Mesothelial cell of epicardium (in vitro differentiated cells): Measurements from ENCODE around the gene TBX21. TPM values are rescaled to one million over a fixed set of nuclear protein-coding genes. Genes with fewer than 3 reads are reported as not detected.

Source experiments
- DNase-seq, 2 experiments: peaks; one replicate each; pipeline ENCODE4 v3.0.0; 2021; ENCODE audit warnings: low spot score in 2 of 2; ENCODE audit not compliant: unreplicated experiment in 2 of 2
- H3K27ac Mint-ChIP-seq: 2 replicates; pipeline ENCODE4 v1.8.0; 2021; ENCODE audit warnings: mixed read lengths
- H3K27me3 Mint-ChIP-seq: 2 replicates; pipeline ENCODE4 v1.8.0; 2021; ENCODE audit warnings: low read depth, mixed read lengths
- H3K36me3 Mint-ChIP-seq: 2 replicates; pipeline ENCODE4 v1.8.0; 2021; ENCODE audit warnings: mixed read lengths
- H3K4me1 Mint-ChIP-seq: 2 replicates; pipeline ENCODE4 v1.8.0; 2021; ENCODE audit warnings: mixed read lengths
- H3K4me3 Mint-ChIP-seq: 2 replicates; pipeline ENCODE4 v1.8.0; 2021; ENCODE audit warnings: mild to moderate bottlenecking, moderate library complexity, mixed read lengths
- H3K9me3 Mint-ChIP-seq: 2 replicates; pipeline ENCODE4 v1.8.0; 2021; ENCODE audit warnings: mixed read lengths
- total RNA-seq: library from RNA; stranded (reverse); gene quantifications from 3 replicates; pipeline ENCODE4 v1.2.1, GENCODE V29; 2021
- TF ChIP-seq, protein P1 (sequence below): fragments of 200-600 bp; sonication (generic); IDR thresholded peaks from one replicate; pipeline ENCODE4 v1.5.0; 2021; ENCODE audit warnings: antibody characterized with exemption; ENCODE audit not compliant: unreplicated experiment

TBX21 gene
- total RNA-seq, 1 donor from 2014 or later, result not detected

DNA sequence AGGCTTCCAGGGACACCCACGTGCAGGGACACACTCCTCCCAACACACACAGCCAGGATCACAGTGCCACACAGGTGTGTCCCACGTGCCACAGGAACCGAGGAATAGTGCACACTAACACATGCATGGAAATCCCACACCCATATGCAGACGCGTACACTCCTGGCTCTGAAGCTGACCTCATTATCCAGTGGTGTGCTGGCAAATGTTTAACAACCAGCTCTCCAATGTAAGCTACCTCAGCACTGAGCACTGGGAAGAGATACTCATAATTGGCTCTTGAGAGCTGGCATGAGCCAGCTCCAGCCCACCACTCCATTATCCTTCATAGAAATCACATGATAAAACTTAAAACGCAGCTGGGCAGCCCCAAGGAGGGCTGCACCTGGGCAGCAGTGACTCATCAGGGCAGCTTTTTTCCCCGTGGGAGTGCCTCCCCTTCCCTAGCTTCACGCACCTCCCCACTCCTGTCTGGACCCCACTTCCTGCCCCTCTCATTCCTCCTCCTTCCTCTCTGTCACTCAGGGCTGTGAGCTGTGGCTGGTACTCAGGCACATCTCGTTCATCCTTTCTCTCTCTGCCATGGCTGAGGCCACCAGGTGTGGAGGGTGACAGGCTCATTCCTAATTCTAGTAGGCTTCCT, 14.9 kb upstream of the TBX21 start:
- peaks cover 4% of the 10 kb centered on the region for H3K4me1 Mint-ChIP-seq
- no peak for DNase-seq
- peaks cover 93% of the 10 kb centered on the region for H3K27me3 Mint-ChIP-seq
- H3K27ac Mint-ChIP-seq, result no peak overlapping the region
- H3K36me3 Mint-ChIP-seq, result no peaks in the 10 kb centered on the region
- no peak overlapping the region for H3K4me3 Mint-ChIP-seq
- no peaks in the 10 kb centered on the region for H3K9me3 Mint-ChIP-seq
- TF ChIP-seq, protein P1, sequence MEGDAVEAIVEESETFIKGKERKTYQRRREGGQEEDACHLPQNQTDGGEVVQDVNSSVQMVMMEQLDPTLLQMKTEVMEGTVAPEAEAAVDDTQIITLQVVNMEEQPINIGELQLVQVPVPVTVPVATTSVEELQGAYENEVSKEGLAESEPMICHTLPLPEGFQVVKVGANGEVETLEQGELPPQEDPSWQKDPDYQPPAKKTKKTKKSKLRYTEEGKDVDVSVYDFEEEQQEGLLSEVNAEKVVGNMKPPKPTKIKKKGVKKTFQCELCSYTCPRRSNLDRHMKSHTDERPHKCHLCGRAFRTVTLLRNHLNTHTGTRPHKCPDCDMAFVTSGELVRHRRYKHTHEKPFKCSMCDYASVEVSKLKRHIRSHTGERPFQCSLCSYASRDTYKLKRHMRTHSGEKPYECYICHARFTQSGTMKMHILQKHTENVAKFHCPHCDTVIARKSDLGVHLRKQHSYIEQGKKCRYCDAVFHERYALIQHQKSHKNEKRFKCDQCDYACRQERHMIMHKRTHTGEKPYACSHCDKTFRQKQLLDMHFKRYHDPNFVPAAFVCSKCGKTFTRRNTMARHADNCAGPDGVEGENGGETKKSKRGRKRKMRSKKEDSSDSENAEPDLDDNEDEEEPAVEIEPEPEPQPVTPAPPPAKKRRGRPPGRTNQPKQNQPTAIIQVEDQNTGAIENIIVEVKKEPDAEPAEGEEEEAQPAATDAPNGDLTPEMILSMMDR, result no peak

DNA sequence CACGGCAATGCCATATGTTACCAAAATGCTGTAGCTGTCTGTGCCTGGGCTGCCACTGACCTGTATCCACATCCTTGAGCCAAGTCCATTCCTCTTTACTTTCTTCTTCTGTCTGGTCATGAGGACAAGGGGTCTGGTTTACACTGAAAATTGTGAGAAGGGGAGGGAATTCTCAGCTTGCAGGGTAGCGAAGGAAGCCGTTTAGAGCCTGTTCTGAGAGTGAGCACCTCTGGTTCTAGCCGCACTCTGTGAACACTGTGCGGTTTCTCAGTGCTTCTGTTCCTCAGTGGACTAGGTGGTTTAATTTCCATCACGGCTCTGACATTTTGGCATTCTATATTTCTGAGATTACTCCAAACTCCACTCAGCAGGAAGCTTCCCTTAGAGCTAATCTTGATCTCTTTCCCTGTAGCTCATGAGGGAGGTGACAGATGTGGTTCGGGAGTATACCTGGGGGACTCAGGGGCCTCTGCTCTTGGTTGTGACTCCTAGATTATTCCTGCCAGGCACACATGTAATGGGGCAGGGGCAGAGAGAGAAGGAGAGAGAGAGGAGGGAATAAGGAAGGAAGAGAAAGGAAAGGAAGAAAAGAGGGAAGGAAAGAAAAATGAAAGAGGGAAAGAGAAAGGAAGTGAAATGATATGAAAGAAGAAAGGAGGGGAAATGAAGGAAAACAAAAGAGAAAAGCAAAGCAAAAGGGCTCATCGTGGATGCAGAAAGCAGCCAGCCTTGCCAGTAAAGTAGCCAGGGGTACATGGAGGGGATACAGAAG, 14.2 kb upstream of the TBX21 start:
- TF ChIP-seq, protein P1, result no peak
- H3K27me3 Mint-ChIP-seq, result peaks cover 93% of the 10 kb centered on the region
- H3K27ac Mint-ChIP-seq, result no peak overlapping the region
- H3K9me3 Mint-ChIP-seq, result no peaks in the 10 kb centered on the region
- no peak for DNase-seq
- H3K4me1 Mint-ChIP-seq, result peaks cover 4% of the 10 kb centered on the region
- no peak overlapping the region for H3K4me3 Mint-ChIP-seq
- no peaks in the 10 kb centered on the region for H3K36me3 Mint-ChIP-seq

DNA sequence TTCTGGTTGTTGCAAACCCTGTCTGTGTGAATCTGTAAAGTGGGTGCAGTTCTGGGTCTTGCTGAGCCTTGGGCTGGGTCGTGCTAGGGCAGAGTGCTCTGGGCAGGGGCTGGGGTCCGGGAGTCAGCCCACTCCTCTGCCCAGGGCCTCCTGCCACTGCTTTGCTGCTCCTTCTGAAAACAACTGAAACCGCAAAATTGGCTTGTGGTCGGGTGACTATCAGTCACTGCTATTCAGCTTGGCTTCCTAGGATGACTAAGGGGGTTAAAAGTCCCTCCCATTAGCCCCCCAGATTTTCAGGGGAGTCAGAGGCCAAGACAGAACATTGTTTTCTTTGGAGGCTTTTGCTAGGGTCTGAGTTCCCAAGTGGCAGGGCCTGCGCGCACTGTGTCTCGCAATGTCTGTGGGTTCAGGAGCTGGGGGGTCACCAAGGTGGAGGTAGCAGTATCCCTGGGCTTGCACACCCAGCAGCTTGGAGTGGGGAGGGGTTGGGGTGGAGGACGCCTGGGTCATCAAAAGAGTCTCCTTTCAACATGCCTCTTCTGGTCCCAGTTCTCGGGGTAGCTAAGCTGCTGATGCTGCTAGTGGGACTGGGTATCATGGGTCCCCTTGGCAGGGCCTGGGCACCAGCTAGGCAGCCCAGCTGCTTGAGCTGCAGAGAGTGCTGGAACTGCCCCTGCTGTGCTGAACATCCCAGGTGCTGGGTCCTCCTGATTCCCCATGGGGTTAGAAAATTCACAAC, 13.5 kb upstream of the TBX21 start:
- TF ChIP-seq, protein P1, result no peak
- Mint-ChIP-seq H3K4me1 (peaks cover 4% of the 10 kb centered on the region), H3K4me3 (no peak overlapping the region), H3K27me3 (peaks cover 93% of the 10 kb centered on the region), H3K36me3 (no peaks in the 10 kb centered on the region), H3K9me3 (no peaks in the 10 kb centered on the region), H3K27ac (no peak overlapping the region)
- DNase-seq, result no peak

DNA sequence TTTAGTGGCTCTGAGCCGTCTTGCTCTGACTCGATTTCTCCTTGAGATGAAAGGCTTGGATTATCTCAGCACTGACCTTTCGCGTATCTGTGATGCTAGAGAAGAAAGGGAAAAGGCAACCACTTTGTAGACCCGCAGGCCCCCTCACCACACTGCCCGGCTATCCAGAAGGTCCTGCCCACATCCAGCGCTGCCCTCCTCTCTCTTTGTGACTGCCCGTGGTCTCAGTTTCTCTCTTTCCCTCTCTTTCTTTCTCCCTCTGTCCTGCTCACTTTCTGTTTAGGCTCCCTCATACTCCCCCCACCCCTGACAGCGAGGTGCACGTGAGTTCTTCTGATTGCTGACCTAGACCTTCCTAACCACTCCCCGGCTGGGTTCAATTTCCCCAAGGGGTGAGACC, 12.8 kb upstream of the TBX21 start:
- Mint-ChIP-seq H3K4me3 (no peak overlapping the region), H3K27me3 (peaks cover 97% of the 10 kb centered on the region), H3K4me1 (peaks cover 4% of the 10 kb centered on the region), H3K36me3 (no peaks in the 10 kb centered on the region), H3K9me3 (no peaks in the 10 kb centered on the region), H3K27ac (no peak overlapping the region)
- TF ChIP-seq, protein P1, result no peak
- DNase-seq, result no peak

DNA sequence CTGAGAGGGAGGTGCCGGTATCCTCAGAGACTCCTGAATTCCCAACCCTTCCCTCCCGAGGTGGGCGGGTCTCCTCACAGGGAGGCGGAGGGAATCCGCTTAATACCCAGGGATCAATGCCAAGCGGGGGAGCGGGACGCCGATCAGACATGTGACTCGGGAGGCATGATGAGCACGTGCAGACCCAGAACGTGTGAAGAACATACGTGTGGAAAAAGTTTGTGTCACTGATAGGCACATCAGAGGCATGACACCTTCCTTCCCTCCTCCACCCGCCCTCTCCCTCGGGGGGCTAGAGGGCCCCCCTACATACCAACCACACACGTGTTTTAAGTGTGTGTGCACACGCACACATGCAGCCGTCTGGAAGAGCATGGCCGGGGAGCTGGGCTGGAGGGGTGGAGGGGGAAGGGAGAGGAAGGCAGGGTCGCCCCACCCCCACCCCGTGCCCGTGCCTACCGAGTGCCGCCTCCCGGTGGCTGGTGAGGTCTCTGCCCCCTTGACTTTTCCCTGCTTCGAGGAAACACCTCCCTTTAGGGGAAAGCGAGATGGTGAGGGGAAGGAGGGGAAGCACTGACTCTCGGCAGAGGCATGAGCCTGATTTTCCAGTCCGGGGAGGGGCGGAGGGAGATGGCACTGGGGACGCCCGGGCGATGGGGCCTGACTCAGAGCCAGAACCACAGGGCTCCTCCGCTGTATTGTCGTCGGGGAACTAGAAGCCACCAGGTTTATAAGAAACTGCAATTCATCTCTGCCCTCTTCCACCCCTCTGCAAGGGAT, 12.1 kb upstream of the TBX21 start:
- no peak overlapping the region for H3K27ac Mint-ChIP-seq
- peaks cover 4% of the 10 kb centered on the region for H3K4me1 Mint-ChIP-seq
- no peak overlapping the region for H3K4me3 Mint-ChIP-seq
- H3K36me3 Mint-ChIP-seq, result no peaks in the 10 kb centered on the region
- TF ChIP-seq, protein P1, result no peak
- H3K27me3 Mint-ChIP-seq, result peaks cover 93% of the 10 kb centered on the region
- DNase-seq, result no peak
- no peaks in the 10 kb centered on the region for H3K9me3 Mint-ChIP-seq
